GM12892 (cell line): ENCODE data around the gene PSMB5.

Source experiments
- POLR2A ChIP-seq: IDR thresholded peaks from 2 replicates; pipeline ENCODE4 v1.6.1; 2011; ENCODE audit warnings: low read depth, low read length, control low read depth
- POLR2AphosphoS5 ChIP-seq: IDR thresholded peaks from 2 replicates; pipeline ENCODE4 v1.6.1; 2011; ENCODE audit warnings: low read depth, low read length, control low read depth
- TAF1 ChIP-seq: IDR thresholded peaks from 2 replicates; pipeline ENCODE4 v1.6.1; 2011; ENCODE audit warnings: low read depth, mild to moderate bottlenecking, control low read depth, low read length, borderline replicate concordance

GRCh38 chr14:23070262-23071129, 35.8 kb upstream of the PSMB5 start:
- TF ChIP-seq POLR2A (no peak), POLR2AphosphoS5 (no peak), TAF1 (no peak)
